ENCODE data around the gene SHISAL1.
A peak's percentile ranks its signal among the peaks of the same experiment; 100 is the strongest.
"Not testable (repeated sequence)": the region's sequence is repeated elsewhere in the genome, so short reads cannot be mapped to it uniquely, and the experiment has no call there.

The SHISAL1 gene

GRCh38 chr22:44329179-44329796 lies 16.5 kb upstream of the SHISAL1 start:
- Histone ChIP-seq H3K9me3 (ENCODE audit: severe bottlenecking) (no peaks in the 10 kb centered on the region), H3K36me3 (ENCODE audit: low read depth) (no peaks in the 10 kb centered on the region), H3K4me1 (ENCODE audit: insufficient read depth, poor library complexity, severe bottlenecking) (no peaks in the 10 kb centered on the region), H3K27ac (ENCODE audit: poor library complexity, severe bottlenecking) (no peak overlapping the region), H3K4me3 (ENCODE audit: severe bottlenecking) (no peak overlapping the region), H3K27me3 (ENCODE audit: insufficient read depth, poor library complexity, severe bottlenecking) (peaks cover 31% of the 10 kb centered on the region)
- no peak for TF ChIP-seq CTCF (IDR thresholded peaks at IDR 0.05; ENCODE audit: poor library complexity, severe bottlenecking)
- no peak for DNase-seq (ENCODE audit: low spot score)
- peak; percentile 59 for ATAC-seq (ENCODE audit: low read depth)

- H3K4me1 ChIP-seq (ENCODE audit: insufficient read depth, poor library complexity, severe bottlenecking), result no peaks in the 10 kb centered on the region
- ATAC-seq (ENCODE audit: low read depth) (no peak; the same call in 2 of the 3 replicates), DNase-seq (ENCODE audit: low spot score) (no peak)
- TF ChIP-seq CTCF (IDR thresholded peaks at IDR 0.05; ENCODE audit: poor library complexity, severe bottlenecking), result no peak
- H3K27ac ChIP-seq (ENCODE audit: poor library complexity, severe bottlenecking), result no peak overlapping the region
- H3K4me3 ChIP-seq (ENCODE audit: severe bottlenecking), result no peak overlapping the region
- H3K9me3 ChIP-seq (ENCODE audit: severe bottlenecking), result no peaks in the 10 kb centered on the region
- peaks cover 31% of the 10 kb centered on the region for H3K27me3 ChIP-seq (ENCODE audit: insufficient read depth, poor library complexity, severe bottlenecking)
- H3K36me3 ChIP-seq (ENCODE audit: low read depth), result no peaks in the 10 kb centered on the region
Observed at GRCh38 chr22:44328762-44329161, 16.0 kb upstream of the SHISAL1 start.

GRCh38 chr22:44328326-44328725 lies 15.6 kb upstream of the SHISAL1 start:
- Histone ChIP-seq H3K36me3 (ENCODE audit: low read depth) (no peaks in the 10 kb centered on the region), H3K9me3 (ENCODE audit: severe bottlenecking) (no peaks in the 10 kb centered on the region), H3K4me1 (ENCODE audit: insufficient read depth, poor library complexity, severe bottlenecking) (no peaks in the 10 kb centered on the region), H3K4me3 (ENCODE audit: severe bottlenecking) (no peak overlapping the region), H3K27me3 (ENCODE audit: insufficient read depth, poor library complexity, severe bottlenecking) (peaks cover 31% of the 10 kb centered on the region), H3K27ac (ENCODE audit: poor library complexity, severe bottlenecking) (no peak overlapping the region)
- DNase-seq (ENCODE audit: low spot score) (no peak), ATAC-seq (ENCODE audit: low read depth) (no peak)
- no peak for TF ChIP-seq CTCF (IDR thresholded peaks at IDR 0.05; ENCODE audit: poor library complexity, severe bottlenecking)

GRCh38 chr22:44326491-44326885 lies 13.7 kb upstream of the SHISAL1 start:
- ATAC-seq (ENCODE audit: low read depth), result no peak
- Histone ChIP-seq H3K36me3 (ENCODE audit: low read depth) (no peaks in the 10 kb centered on the region), H3K9me3 (ENCODE audit: severe bottlenecking) (no peaks in the 10 kb centered on the region), H3K27me3 (ENCODE audit: insufficient read depth, poor library complexity, severe bottlenecking) (peaks cover 18% of the 10 kb centered on the region), H3K4me3 (ENCODE audit: severe bottlenecking) (peak overlapping the region; percentile 40), H3K27ac (ENCODE audit: poor library complexity, severe bottlenecking) (no peak overlapping the region), H3K4me1 (ENCODE audit: insufficient read depth, poor library complexity, severe bottlenecking) (no peaks in the 10 kb centered on the region)
- TF ChIP-seq CTCF (IDR thresholded peaks at IDR 0.05; ENCODE audit: poor library complexity, severe bottlenecking), result no peak
- no peak for DNase-seq (ENCODE audit: low spot score)

GRCh38 chr22:44325718-44326490 lies 13.2 kb upstream of the SHISAL1 start:
- DNase-seq (ENCODE audit: low spot score) (no peak), ATAC-seq (ENCODE audit: low read depth) (no peak)
- Histone ChIP-seq H3K4me3 (ENCODE audit: severe bottlenecking) (peak overlapping the region; percentile 40), H3K9me3 (ENCODE audit: severe bottlenecking) (no peaks in the 10 kb centered on the region), H3K36me3 (ENCODE audit: low read depth) (no peaks in the 10 kb centered on the region), H3K4me1 (ENCODE audit: insufficient read depth, poor library complexity, severe bottlenecking) (no peaks in the 10 kb centered on the region), H3K27me3 (ENCODE audit: insufficient read depth, poor library complexity, severe bottlenecking) (peaks cover 16% of the 10 kb centered on the region), H3K27ac (ENCODE audit: poor library complexity, severe bottlenecking) (no peak overlapping the region)
- peak; percentile 6 for TF ChIP-seq CTCF (IDR thresholded peaks at IDR 0.05; ENCODE audit: poor library complexity, severe bottlenecking)

- ATAC-seq (ENCODE audit: low read depth), result not testable (repeated sequence)
Observed at GRCh38 chr22:44323140-44323790, 10.5 kb upstream of the SHISAL1 start.

More at GRCh38 chr22:44323140-44323790, 10.5 kb upstream of the SHISAL1 start:
- DNase-seq (ENCODE audit: low spot score); H3K36me3 ChIP-seq (ENCODE audit: low read depth); H3K4me1 ChIP-seq (ENCODE audit: insufficient read depth, poor library complexity, severe bottlenecking); H3K4me3 ChIP-seq (ENCODE audit: severe bottlenecking); H3K9me3 ChIP-seq (ENCODE audit: severe bottlenecking); H3K27ac ChIP-seq (ENCODE audit: poor library complexity, severe bottlenecking); H3K27me3 ChIP-seq (ENCODE audit: insufficient read depth, poor library complexity, severe bottlenecking): not testable (repeated sequence)
